HEK293 (cell line): Measurements from ENCODE around the gene TBCA.

Experiments used
- CTCF ChIP-seq: fragments of 450-650 bp; formaldehyde crosslinking; IDR thresholded peaks from 2 replicates; pipeline ENCODE4 v1.5.1; 2016; ENCODE audit warnings: missing biosample characterization, missing genetic modification characterization
- HOXA7 ChIP-seq: sonication (generic); formaldehyde crosslinking; IDR thresholded peaks from 2 replicates; pipeline ENCODE4 v1.8.1; 2022; ENCODE audit warnings: missing genetic modification reagents, borderline replicate concordance
- SP2 ChIP-seq: fragments of 450-650 bp; formaldehyde crosslinking; IDR thresholded peaks from 2 replicates; pipeline ENCODE4 v1.5.1; 2016; ENCODE audit warnings: missing biosample characterization, missing genetic modification characterization
- YY1 ChIP-seq: fragments of 450-650 bp; formaldehyde crosslinking; IDR thresholded peaks from 2 replicates; pipeline ENCODE4 v1.5.1; 2018; ENCODE audit warnings: missing biosample characterization, missing genetic modification characterization
- ZBTB26 ChIP-seq: fragments of 450-650 bp; formaldehyde crosslinking; optimal IDR thresholded peaks from 2 replicates; pipeline ENCODE3; 2016; ENCODE audit warnings: missing biosample characterization, mild to moderate bottlenecking, missing genetic modification characterization
- ZFP41 ChIP-seq: fragments of 450-650 bp; formaldehyde crosslinking; IDR thresholded peaks from 2 replicates; pipeline ENCODE4 v1.5.1; 2016; ENCODE audit warnings: missing biosample characterization, missing genetic modification characterization, borderline replicate concordance
- ZNF529 ChIP-seq: fragments of 450-650 bp; formaldehyde crosslinking; IDR thresholded peaks from 2 replicates; pipeline ENCODE4 v1.5.1; 2017; ENCODE audit warnings: missing genetic modification characterization, missing biosample characterization; ENCODE audit not compliant: insufficient replicate concordance
- ZNF707 ChIP-seq: fragments of 450-650 bp; formaldehyde crosslinking; IDR thresholded peaks from 2 replicates; pipeline ENCODE4 v1.5.1; 2016; ENCODE audit warnings: missing biosample characterization, missing genetic modification characterization
- ZNF791 ChIP-seq: fragments of 450-650 bp; formaldehyde crosslinking; IDR thresholded peaks from 2 replicates; pipeline ENCODE4 v1.5.1; 2016; ENCODE audit warnings: missing biosample characterization, missing genetic modification characterization

GRCh38 chr5:77649776-77650175 lies 126.4 kb downstream of the TBCA start:
- no peak for TF ChIP-seq CTCF
- TF ChIP-seq ZNF707 (tag by site-specific recombination) = no peak
- TF ChIP-seq ZFP41 (tag by site-specific recombination) = no peak
- TF ChIP-seq ZNF791 = no peak
- no peak for TF ChIP-seq HOXA7 (CRISPR knock-in tag)
- no peak for TF ChIP-seq ZBTB26 (tag by site-specific recombination)
- TF ChIP-seq SP2 (tag by site-specific recombination) = no peak
- no peak for TF ChIP-seq ZNF529 (tag by site-specific recombination)
- TF ChIP-seq YY1 (tag by site-specific recombination) = no peak
